T-helper 22 cell (primary cell): ENCODE measurements around the gene C1orf185.
"Not testable (repeated sequence)": the region's sequence is repeated elsewhere in the genome, so short reads cannot be mapped to it uniquely, and the experiment has no call there.

Experiments used
- DNase-seq: peaks from one replicate; pipeline ENCODE4 v3.0.0-alpha.2; 2020; ENCODE audit warnings: low read depth

The C1orf185 gene

DNA sequence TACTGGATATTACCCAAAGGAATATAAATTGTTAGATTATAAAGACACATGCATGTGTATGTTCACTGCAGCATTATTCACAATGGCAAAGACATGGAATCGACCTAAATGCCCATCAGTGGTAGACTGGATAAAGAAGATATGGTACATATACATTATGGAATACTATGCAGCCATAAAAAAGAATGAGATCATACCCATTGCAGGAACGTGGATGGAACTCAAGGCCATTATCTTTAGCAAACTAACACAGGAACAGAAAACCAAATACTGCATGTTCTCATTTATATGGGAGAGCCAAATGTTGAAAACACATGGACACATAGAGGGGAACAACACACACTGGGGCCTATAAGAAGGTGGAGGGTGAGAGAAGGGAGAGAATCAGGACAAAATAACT lies 35.7 kb downstream of the C1orf185 start:
- not testable (repeated sequence) for DNase-seq

DNA sequence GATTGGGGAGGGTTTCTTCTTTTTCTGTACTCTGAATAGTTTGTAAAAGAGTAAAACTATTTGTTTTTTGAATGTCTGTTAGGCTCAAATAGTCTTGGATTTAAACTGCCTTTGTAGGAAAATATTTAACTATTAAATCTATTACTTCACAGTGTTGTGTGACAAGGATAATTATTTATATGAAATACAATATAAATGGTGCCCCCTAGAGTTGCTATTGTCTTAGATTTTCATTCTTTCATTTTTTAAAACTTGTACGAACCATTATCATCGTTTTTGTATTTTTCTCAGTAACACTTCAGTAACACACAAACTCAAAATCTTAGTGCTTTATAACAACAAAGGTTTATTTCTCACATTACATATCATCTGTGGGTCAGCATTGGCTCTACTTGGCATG lies 37.4 kb downstream of the C1orf185 start:
- no peak for DNase-seq

DNA sequence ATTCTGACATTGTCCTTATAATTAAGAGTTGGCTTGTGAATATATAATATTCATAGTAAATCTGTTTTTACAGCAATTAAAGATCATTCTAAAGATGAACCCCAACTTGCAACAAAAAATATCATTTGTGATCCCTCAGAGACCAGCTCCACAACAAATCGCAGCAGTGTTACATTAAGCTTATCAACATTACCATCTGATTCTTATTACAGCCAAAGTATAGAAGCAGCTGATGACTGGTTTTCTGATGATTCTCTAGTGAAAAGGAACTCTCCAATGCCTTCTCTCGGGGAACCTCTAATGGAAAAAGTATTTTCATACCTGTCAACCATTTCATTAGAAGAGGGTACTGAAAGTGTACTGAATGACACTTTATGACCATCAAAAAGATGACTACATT lies 45.4 kb downstream of the C1orf185 start:
- DNase-seq = no peak

DNA sequence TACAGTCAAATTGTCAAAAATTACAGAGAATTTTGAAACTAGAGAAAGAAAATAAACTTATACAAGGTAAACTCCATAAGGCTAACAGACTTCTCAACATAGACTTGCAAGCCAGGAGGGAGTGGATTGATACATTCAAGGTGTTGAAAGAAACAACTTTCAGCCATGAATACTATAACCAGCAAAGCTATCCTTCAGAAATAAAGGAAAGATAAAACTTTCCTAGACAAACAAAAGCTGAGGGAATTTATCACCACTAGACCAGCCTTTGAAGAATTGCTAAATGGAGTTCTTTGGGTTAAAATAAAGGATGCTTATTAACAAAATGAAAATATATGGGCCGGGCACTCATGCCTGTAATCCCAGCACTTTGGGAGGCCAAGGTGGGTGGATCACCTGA lies 52.7 kb downstream of the C1orf185 start:
- DNase-seq = no peak

DNA sequence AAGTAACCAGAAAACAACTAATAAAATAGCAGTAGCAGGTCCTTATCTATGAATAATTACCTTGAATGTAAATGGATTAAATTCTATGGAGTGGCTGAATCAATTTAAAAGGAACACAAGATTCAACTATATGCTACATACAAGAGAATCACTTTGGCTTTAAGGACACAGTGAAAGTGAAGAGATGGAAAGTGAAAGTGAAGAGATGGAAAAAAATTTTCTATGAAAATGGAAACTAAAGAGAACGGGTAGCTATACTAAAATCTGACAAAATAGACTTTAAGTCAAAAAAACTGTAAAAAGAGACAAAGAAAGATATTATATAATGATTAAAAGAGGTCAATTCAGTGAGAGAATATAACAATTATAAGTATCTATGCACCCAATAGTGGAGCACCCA lies 54.7 kb downstream of the C1orf185 start:
- DNase-seq = no peak

DNA sequence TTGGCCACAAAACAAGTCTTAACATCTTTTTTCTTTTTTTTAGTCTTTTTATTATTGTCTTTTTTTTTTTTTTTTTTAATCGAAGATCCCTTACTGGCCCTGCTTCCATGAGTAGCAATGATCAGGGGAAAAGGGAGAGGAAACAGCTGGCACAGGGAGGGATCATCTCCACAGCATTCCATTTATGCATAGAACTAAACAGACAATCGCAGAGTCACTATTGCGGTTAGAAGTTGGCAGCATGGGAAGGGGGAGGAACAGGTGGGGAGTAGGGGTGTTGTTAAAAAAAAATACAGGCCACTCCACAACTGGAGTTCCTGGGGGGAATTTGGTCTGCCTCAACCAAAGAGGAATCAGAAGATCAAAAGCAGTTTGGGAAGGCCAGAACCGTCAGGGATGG lies 55.4 kb downstream of the C1orf185 start:
- no peak for DNase-seq

DNA sequence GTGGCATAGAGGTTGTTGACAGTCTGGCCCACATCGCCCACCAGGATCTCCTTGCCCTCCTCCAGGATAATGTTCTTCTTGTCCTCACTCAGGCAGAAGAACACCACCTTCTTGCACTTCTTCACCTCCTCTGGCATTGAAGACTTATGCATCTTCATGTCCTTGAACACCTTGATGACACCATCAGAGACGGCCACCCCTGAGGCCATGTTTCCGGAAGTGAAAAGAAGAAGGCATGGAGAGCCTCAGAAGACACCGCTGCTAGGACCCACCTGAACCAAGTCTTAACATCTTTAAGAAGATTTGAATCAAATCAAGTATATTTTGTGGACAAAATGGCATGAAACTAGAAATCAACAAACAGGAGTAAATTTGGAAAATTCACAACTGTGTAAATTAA lies 56.2 kb downstream of the C1orf185 start:
- no peak for DNase-seq

DNA sequence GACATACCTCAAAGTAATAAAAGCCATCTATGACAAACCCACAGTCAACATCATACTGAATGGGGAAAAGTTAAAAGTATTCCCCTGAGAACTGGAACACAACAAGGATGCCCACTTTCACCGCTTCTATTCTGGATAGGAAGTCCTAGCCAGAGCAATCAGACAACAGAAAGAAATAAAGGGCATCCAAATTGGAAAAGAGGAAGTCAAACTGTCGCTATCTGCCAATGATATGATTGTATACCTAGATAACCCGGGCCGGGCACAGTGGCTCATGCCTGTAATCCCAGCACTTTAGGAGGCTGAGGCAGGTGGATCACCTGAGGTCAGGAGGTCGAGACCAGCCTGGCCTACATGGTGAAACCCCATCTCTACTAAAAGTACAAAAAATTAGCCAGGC lies 60.5 kb downstream of the C1orf185 start:
- not testable (repeated sequence) for DNase-seq

DNA sequence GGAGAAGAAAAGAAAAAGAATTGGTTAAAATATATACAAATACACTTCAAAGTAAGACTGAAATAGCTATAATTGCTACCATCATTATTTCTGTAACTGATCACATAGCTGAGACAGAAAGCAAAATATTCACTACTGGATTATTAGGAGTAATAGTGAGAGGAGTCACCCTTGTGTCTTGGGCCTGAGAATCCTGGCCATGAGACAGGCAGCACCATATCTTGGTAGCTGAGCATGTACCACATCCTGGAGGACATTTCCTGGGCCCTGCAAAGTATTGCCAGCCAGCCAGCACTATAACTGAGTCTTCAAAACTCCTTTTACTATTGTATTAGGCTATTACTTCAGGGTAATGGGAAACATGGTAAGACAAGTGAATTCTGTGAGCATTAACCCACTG lies 63.5 kb downstream of the C1orf185 start:
- no peak for DNase-seq

DNA sequence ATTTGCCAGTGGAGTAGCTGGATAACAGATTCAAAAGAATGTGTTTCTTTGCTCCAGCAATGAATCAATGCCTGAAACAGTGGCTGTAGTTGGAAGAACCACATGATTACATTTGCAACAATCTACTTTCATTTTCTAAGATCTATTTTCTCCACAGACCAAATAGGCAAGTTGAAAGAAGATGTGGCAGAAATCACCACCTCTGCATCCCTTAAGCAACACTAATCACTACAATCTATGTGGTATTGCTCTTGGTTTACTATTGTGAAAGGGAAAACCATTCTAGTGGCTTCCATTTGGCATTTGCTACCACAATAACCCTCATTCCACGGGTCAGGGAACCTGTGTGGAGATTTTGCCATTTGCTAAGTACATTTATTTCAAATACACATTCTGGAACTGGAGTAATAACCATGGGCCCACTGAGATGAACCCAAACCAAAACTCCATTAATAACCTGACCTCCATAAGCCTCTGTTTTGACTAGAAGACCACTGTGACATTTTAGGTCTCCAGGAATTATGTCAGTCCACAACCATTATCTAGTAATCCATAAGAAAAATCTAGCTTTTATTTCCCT lies 66.3 kb downstream of the C1orf185 start:
- no peak for DNase-seq

DNA sequence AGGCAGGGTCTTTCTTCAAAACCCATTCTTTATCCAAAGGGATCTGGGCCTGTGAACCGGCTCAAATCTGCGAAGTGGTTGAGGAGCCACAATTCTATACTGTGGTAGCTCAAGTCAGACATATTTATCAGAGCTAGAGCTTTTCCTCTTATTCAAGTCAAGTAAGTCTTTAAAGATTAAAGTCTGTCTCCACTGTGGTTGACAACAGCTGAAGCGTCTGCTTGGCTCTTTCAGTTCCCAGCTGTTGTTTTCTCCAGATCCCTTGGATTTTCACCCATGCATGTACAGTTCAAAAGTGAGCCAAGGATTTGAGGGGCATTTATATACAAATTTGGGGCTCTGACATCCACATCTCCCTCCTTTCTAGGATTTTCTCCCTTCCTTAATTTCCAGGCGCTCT lies 66.9 kb downstream of the C1orf185 start:
- no peak for DNase-seq

DNA sequence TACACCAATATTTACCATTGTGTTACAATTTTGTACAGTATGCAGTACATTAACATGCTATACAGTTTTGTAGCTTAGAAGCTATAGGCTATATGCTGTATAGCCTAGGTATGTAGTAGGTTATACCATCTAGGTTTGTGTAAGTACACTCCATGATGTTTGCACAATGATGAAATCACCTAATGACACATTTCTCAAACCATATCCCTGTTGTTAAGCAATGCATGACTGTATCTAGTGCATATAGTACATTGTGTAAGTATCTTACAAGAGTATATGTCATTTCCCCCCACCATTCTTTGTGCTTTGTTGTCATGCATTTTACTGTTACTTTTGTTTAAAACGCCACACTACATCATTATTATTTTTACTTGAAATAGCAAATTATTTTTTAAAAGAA lies 68.3 kb downstream of the C1orf185 start:
- DNase-seq = no peak

DNA sequence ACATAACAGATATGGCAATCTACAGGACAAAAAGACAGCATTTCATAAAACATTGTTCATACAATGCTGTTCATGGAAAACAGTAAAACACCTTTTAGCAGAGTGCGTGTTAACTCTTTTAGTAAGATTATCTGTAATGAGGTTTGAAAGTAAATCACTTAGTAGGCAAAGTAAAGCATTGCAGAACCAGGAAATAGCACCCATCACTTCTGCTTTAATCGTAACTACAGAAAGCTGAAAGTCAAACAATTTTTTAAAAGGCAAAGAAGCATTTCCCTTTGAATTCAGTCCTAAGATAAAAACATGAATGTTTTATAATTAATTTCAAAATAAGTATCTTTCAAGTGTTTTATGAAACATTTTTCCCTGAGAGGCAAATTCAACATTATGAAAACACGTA lies 70.8 kb downstream of the C1orf185 start:
- DNase-seq = no peak

DNA sequence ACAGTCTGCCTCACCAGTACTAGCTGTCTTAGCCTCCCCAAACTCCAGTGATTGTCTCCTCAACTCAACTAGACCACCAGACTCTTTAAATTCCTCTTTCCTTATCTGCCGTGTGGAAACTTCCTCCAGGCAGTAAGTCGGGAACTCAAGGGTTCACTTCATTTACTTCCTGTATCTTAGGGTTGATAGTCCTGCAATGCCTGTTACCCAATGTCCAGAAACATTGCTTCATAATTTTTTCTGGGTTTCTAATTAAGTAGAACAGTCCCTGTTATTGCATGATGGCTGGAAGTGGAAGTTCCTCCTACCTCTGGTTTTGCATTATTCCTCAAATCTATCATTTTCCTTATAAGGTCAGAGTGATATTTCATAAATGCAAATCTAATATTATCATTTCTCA lies 73.2 kb downstream of the C1orf185 start:
- no peak for DNase-seq

DNA sequence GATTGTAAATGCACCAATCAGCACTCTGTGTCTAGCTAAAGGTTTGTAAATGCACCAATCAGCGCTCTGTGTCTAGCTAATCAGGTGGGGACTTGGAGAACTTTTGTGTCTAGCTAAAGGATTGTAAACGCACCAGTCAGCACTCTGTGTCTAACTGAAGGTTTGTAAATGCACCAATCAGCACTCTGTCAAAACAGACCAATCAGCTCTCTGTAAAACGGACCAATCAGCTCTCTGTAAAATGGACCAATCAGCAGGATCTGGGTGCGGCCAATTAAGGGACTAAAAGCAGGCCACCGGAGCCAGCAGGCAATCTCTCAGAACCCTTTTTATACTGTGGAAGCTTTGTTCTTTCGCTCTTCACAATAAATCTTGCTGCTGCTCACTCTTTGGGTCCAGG lies 76.0 kb downstream of the C1orf185 start:
- not testable (repeated sequence) for DNase-seq

DNA sequence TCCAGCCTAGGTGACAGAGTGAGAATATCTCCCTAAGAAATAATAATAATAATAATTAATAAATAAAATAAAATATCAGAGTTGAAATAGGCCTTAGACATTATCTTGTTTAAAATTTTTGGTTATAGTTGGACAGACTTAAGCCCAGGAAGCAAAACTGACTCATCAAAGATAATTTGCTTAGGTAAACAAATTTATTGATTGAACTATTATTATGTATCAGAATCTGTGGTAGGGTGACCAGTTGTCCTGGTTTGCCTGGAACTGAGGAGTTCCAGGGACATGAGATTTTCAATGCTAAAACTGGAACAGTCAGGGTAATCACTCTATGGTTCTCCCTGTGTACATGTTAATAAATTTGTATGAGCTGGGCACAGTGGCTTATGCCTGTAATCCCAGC lies 86.2 kb downstream of the C1orf185 start:
- no peak for DNase-seq

DNA sequence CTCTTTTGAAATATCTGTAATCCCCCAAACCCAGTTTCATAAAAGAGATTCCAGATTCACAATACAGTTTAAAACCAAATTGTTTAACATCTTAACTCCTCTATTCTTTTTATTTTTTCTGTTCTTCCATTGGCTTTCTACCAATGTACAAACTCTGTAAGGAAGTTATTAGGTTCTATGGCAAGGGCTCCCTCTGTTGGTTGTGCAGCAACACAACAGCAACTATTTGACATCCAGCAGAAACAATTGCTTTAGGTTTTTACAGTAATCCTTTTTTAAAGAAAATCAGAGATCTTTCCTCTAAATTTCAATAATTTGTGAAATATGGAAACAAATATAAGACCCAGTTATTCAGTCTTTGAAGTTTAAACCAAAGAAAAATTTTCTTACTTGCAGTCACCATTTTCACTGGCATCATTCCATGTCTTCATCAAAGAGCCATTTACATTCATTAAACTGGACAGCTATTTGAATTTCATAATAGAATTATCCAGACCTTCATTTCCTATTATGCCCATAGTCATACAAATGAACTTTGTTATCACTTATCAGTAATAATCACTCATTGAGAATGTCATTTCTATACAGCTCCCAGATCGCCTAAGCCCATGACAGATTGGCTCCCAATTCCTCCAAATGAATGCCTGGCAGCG lies 87.5 kb downstream of the C1orf185 start:
- DNase-seq = no peak

DNA sequence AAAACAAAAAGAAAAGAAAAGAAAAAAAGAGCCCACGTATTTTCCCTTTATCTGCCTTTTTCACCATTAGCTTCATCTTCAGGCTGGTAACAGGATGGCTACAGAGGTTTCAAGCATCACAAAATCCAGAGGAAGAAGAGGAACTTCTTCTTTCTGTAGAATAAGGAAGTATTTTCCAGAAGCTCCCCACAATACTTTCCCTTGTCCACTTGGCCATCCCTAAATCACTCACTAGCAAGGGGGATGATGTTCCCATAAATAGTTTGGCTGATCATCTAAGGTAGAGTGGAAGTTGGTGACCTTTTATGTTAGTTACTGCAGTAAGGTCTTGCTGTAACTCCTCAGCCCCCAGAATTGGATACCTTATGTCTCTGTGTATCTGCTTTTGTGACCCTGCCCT lies 88.9 kb downstream of the C1orf185 start:
- no peak for DNase-seq

DNA sequence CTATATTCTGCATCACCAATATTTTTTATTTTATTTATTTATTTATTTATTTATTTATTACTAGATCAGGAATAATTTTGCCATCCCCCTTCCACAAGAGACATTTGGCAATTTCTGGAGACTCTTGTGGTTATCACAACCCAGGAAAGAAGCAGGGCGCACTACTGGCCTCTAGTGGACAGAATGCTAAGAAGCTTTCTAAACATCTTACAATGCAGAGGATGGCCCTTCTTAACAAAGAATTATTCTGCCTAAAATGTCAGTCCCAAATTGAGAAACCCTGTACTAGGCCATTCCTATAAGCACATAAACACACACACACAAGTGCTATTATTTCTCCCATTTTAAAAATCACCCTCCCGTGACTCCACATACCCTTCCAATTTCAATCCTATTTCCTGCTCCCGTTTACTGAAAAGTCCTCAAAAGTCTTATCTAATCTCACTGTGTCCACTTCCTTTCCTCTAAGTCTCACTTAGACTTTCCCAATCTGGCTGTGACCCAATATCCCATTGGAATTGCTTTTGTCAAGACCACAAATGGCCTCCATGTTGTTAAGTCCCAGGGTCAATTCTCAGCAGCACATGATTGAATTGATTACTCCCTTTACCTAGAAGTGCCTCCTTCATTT lies 90.3 kb downstream of the C1orf185 start:
- no peak for DNase-seq

DNA sequence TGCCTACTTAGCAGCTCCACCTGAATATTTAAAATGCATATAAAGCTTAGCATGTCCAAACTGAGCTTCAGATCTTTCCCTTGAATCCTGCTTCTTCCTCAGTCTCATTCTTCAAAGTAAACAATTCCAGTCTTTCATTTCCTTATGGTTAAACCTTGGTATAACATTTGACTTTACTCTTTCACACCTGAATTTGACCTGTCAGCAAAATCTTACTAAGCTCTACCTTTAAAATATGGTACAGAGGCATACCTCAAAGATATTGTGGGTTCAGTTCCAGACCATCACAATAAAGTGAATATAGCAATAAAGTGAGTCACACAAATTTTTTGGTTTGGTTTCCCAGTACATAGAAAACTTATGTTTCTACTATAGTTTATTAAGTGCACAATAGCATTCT lies 91.5 kb downstream of the C1orf185 start:
- DNase-seq = no peak
